GM12878 (cell line): ENCODE measurements around the gene SRGAP1. TPM values are rescaled to one million over a fixed set of nuclear protein-coding genes. Genes with fewer than 3 reads are reported as not detected.

ENCODE experiments used
- ATAC-seq: fragments of 200-7000 bp; cut with Tn5 transposase; 3 replicates; pipeline ENCODE4 v1.9.1; 2020; ENCODE audit warnings: mild to moderate bottlenecking, moderate library complexity
- BruUV-seq: library from RNA; stranded (reverse); fragments of 400-500 nt; replicated peaks from 2 replicates; lab custom pipeline; 2021; lab: Mats Ljungman, UMichigan
- CTCF ChIA-PET: fragments of 300-600 bp; sonication (Branson Sonifier 250); formaldehyde crosslinking; extraction: SDS; loops from one replicate; lab custom pipeline; 2021; ENCODE audit warnings: inconsistent platforms; lab: Yijun Ruan, JAX
- POLR2A ChIA-PET: fragments of 350-600 bp; formaldehyde crosslinking; extraction: SDS; loops from one replicate; lab custom pipeline; 2021; ENCODE audit warnings: inconsistent platforms; lab: Charles Lee
- RAD21 ChIA-PET: fragments of 300-600 bp; sonication (Branson Sonifier 250); formaldehyde crosslinking; loops from one replicate; lab custom pipeline; 2023; ENCODE audit warnings: antibody characterized with exemption; ENCODE audit not compliant: unreplicated experiment; lab: Charles Lee
- SMC1A ChIA-PET: fragments of 300-600 bp; sonication (Branson Sonifier 250); formaldehyde crosslinking; loops from one replicate; lab custom pipeline; 2023; ENCODE audit not compliant: unreplicated experiment, uncharacterized antibody; lab: Charles Lee
- DNase-seq: peaks from one replicate; pipeline ENCODE4 v3.0.0-alpha.2; 2011; ENCODE audit warnings: low read depth, low spot score
- FAIRE-seq: peaks from 3 replicates; lab custom pipeline; 2011; peaks lifted over from hg19 to GRCh38; lab: Jason Lieb, UNC
- H2AFZ ChIP-seq: 2 replicates; pipeline ENCODE4 v1.6.0; 2011; ENCODE audit warnings: low read depth, low read length, control low read depth; ENCODE audit not compliant: control insufficient read depth
- H3K27ac ChIP-seq: 2 replicates; pipeline ENCODE4 v1.5.1; 2011; ENCODE audit warnings: control low read depth; ENCODE audit not compliant: control insufficient read depth, insufficient read depth
- H3K27me3 ChIP-seq, 2 experiments: replicated peaks in 1 of 2; 2 replicates each; pipeline versions ENCODE4 v1.6.0 to v1.6.1; 2011; ENCODE audit warnings: low read length in 1 of 2; ENCODE audit not compliant: control insufficient read depth in 2 of 2, insufficient read depth in 2 of 2
- H3K36me3 ChIP-seq, 2 experiments: 2 replicates each; pipeline ENCODE4 v1.5.1; 2011; ENCODE audit warnings: low read length in 1 of 2; ENCODE audit not compliant: control insufficient read depth in 2 of 2, insufficient read depth in 2 of 2
- H3K4me1 ChIP-seq: 2 replicates; pipeline ENCODE4 v1.6.1; 2011; ENCODE audit warnings: mild to moderate bottlenecking, low read length, moderate library complexity, mixed read lengths; ENCODE audit not compliant: control insufficient read depth, insufficient read depth
- H3K4me2 ChIP-seq: 2 replicates; pipeline ENCODE4 v1.6.0; 2011; ENCODE audit warnings: control low read depth; ENCODE audit not compliant: control insufficient read depth, insufficient read depth
- H3K4me3 ChIP-seq: fragments of 200-600 bp; sonication (generic); 2 replicates; pipeline ENCODE4 v1.5.1; 2016
- H3K79me2 ChIP-seq: 2 replicates; pipeline ENCODE4 v1.6.0; 2011; ENCODE audit warnings: low read length; ENCODE audit not compliant: control insufficient read depth, insufficient read depth
- H3K9ac ChIP-seq: 2 replicates; pipeline ENCODE4 v1.8.0; 2011; ENCODE audit warnings: low read length, control low read depth, mixed read lengths; ENCODE audit not compliant: control insufficient read depth, insufficient read depth
- H3K9me3 ChIP-seq: replicated peaks from 3 replicates; pipeline ENCODE4 v1.5.1; 2011; ENCODE audit warnings: mild to moderate bottlenecking, low read length; ENCODE audit not compliant: control insufficient read depth, insufficient read depth
- H4K20me1 ChIP-seq: 2 replicates; pipeline ENCODE4 v1.6.0; 2011; ENCODE audit not compliant: control insufficient read depth, insufficient read depth
- CREM ChIP-seq: IDR thresholded peaks from 2 replicates; pipeline ENCODE4 v1.6.1; 2014; ENCODE audit warnings: antibody characterized with exemption, low read depth
- HSF1 ChIP-seq: fragments of 150-350 bp; IDR thresholded peaks from 2 replicates; pipeline ENCODE4 v1.6.1; 2014; ENCODE audit warnings: mild to moderate bottlenecking, low read depth, low read length
- MYB ChIP-seq: fragments of 150-350 bp; IDR thresholded peaks from 2 replicates; pipeline ENCODE4 v1.6.1; 2014; ENCODE audit warnings: mild to moderate bottlenecking, low read depth, low read length, borderline replicate concordance
- NFIC ChIP-seq: IDR thresholded peaks from 2 replicates; pipeline ENCODE4 v1.6.1; 2012; ENCODE audit warnings: low read depth, mild to moderate bottlenecking, inconsistent platforms, low read length, moderate library complexity
- NR2C1 ChIP-seq: fragments of 450-650 bp; IDR thresholded peaks from 2 replicates; pipeline ENCODE4 v1.6.1; 2017; ENCODE audit warnings: antibody characterized with exemption, mild to moderate bottlenecking, moderate library complexity
- PAX8 ChIP-seq: fragments of 450-650 bp; IDR thresholded peaks from 2 replicates; pipeline ENCODE4 v1.6.1; 2017; ENCODE audit warnings: mild to moderate bottlenecking, moderate library complexity
- STAT3 ChIP-seq: IDR thresholded peaks from 2 replicates; pipeline ENCODE4 v1.6.1; 2011; ENCODE audit warnings: low read depth, low read length, improper control_type of control experiment
- WGBS: methylation state at CpG from one replicate; pipeline ENCODE4 v1.1.6; 2016; ENCODE audit warnings: low lambda C conversion rate; ENCODE audit not compliant: insufficient replicate concordance, insufficient coverage; ENCODE audit errors: missing lambda C conversion rate; 5-methylcytosine and 5-hydroxymethylcytosine counted together
- in situ Hi-C: fragments of 300-500 bp; cut with MboI; formaldehyde crosslinking; loops from 9 replicates; pipeline ENCODE4 v1.14.3; 2018; ENCODE audit warnings: mixed read lengths
- intact Hi-C: fragments of 100-400 bp; cut with micrococcal nuclease; formaldehyde crosslinking; loops from one replicate; pipeline ENCODE4 v1.14.2; 2022; ENCODE audit not compliant: unreplicated experiment
- polyA plus RNA-seq, 11 experiments: library from polyadenylated mRNA; depleted of rRNA in 4 of 11; unstranded in 6 of 11; stranded (reverse) in 5 of 11; fragments of >200 nt; fragmentation: Nextera tagmentation in 4 of 11; fragmentation: Illumina TruSeq in 1 of 11; extraction: Ambion mirVana in 4 of 11; extraction: Trizol in 1 of 11; gene quantifications; 1 replicate in 1 of 11; 2 replicates in 10 of 11; pipeline versions ENCODE4 v1.2.1 to v1.2.3, GENCODE V29; 2011 to 2016; ENCODE audit warnings: inconsistent platforms in 2 of 11, missing spikeins in 2 of 11, low read depth in 1 of 11
- total RNA-seq, 4 experiments: library from RNA; depleted of rRNA in 3 of 4; stranded (reverse); fragments of >200 nt in 3 of 4; fragmentation: Illumina TruSeq in 1 of 4; extraction: Trizol in 1 of 4; gene quantifications; 2 replicates each; pipeline versions ENCODE4 v1.2.1 to v1.2.3, GENCODE V29; 2013 to 2021

Gene SRGAP1
- total and polyA plus RNA-seq, 10 of the 15 experiments (the other 5 are each of a cell fraction or from before 2014, with no cell fraction given), result 0.16 to 0.85 (median 0.46) TPM

- BruUV-seq, result no TSS peak
- Histone ChIP-seq H3K27me3 (no peaks in the 10 kb centered on the region; a peak in 1 of 4 replicates), H3K36me3 (no peaks in the 10 kb centered on the region), H4K20me1 (no peaks in the 10 kb centered on the region), H3K4me2 (no peak overlapping the region), H3K79me2 (no peaks in the 10 kb centered on the region), H3K9ac (no peak overlapping the region), H3K27ac (no peak overlapping the region), H3K4me1 (no peaks in the 10 kb centered on the region), H3K4me3 (no peak overlapping the region), H2AFZ (no peak overlapping the region), H3K9me3 (no peaks in the 10 kb centered on the region)
- POLR2A ChIA-PET, result no interaction called here
- ATAC-seq (no peak), DNase-seq (no peak), FAIRE-seq (no peak)
- SMC1A ChIA-PET, result interaction anchor here (0.6 to 1.7 kb wide), 6 partner anchors 8 to 489 kb away, joined by 3 to 5 read pairs (median 4); no protein-coding TSS in a partner anchor
- TF ChIP-seq NR2C1 (no peak), MYB (no peak), CREM (no peak), PAX8 (no peak), HSF1 (no peak), NFIC (no peak), STAT3 (no peak)
- 3% methylated on average over 3 of the region's 3 CpGs for WGBS
- RAD21 ChIA-PET, result no interaction called here
- CTCF ChIA-PET, result interaction anchor here (1.2 to 2.2 kb wide), 3 partner anchors 15 to 422 kb away, joined by 3 to 6 read pairs (median 4); no protein-coding TSS in a partner anchor
- intact Hi-C loops, result no loop called here
- in situ Hi-C loops, result loop anchor here (25.0 kb wide), 1 partner anchor 550 kb away; the partner anchor contains the start of gene C12orf56
Measured at GRCh38 chr12:63836936-63837335, 7.6 kb upstream of the SRGAP1 start.
